ENCODE data around the gene ESRRA. TPM values are rescaled to one million over a fixed set of nuclear protein-coding genes. Genes with fewer than 3 reads are reported as not detected.

ESRRA gene
- total and polyA plus RNA-seq, 12 donors: 115 to 225 (median 135) TPM

- no peak overlapping the region for H3K27ac ChIP-seq
- intact Hi-C loops (cut with DNase I): no loop called here
- TF ChIP-seq CTCF (IDR thresholded peaks at IDR 0.05): no peak
- no peak for DNase-seq
- peaks cover 5 to 40% (median 8%) of the 10 kb centered on the region in 9 donors for H3K4me1 ChIP-seq
- no peak for ATAC-seq
- 70% methylated on average over 8 of the region's 8 CpGs for WGBS, 2 donors
- H3K27me3 ChIP-seq: peaks cover 0 to 2% (median 0%) of the 10 kb centered on the region in 7 donors
- H3K36me3 ChIP-seq: no peaks in the 10 kb centered on the region
- no peaks in the 10 kb centered on the region for H3K9me3 ChIP-seq
- no peak overlapping the region for H3K4me3 ChIP-seq
Observed at GRCh38 chr11:64337538-64338249, 32.4 kb downstream of the ESRRA start.

DNA sequence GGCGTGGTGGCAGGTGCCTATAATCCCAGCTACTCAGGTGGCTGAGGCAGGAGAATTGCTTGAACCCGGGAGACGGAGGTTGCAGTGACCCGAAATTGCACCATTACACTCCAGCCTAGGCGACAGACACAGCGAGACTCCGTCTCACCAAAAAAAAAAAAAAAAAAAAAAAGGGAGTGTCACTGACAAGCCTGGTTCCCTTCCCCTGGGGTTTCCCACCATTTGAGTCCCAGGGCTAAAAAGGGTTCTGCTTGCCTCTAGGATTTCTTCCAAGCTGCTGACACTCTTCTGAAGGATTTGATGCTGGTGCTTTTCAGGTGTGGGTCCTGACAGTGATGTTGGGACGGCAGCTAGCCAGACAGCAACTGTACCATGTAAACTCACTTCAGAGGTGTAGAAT, 33.4 kb downstream of the ESRRA start:
- intact Hi-C loops (cut with DNase I): no loop called here
- Histone ChIP-seq H3K4me1 (peaks cover 5 to 42% (median 12%) of the 10 kb centered on the region in 9 donors), H3K27ac (peak overlapping the region in 1 of 10 donors; percentile 85), H3K4me3 (no peak overlapping the region), H3K36me3 (peaks cover 0 to 6% (median 0%) of the 10 kb centered on the region in 9 donors), H3K9me3 (no peaks in the 10 kb centered on the region), H3K27me3 (peaks cover 0 to 2% (median 0%) of the 10 kb centered on the region in 7 donors)
- ATAC-seq: no peak
- TF ChIP-seq CTCF (IDR thresholded peaks at IDR 0.05): no peak
- no peak for DNase-seq
- WGBS, 2 donors: 88 to 94% methylated on average over 8 of the region's 8 CpGs

GRCh38 chr11:64339286-64339685, 34.0 kb downstream of the ESRRA start:
- ATAC-seq: no peak
- peaks cover 0 to 12% (median 0%) of the 10 kb centered on the region in 9 donors for H3K36me3 ChIP-seq
- intact Hi-C loops (cut with DNase I): no loop called here
- H3K4me1 ChIP-seq: peaks cover 5 to 42% (median 12%) of the 10 kb centered on the region in 9 donors
- peak overlapping the region in 1 of 10 donors; percentile 56 for H3K4me3 ChIP-seq
- peaks cover 0 to 2% (median 0%) of the 10 kb centered on the region in 7 donors for H3K27me3 ChIP-seq
- no peak for TF ChIP-seq CTCF (IDR thresholded peaks at IDR 0.05)
- H3K27ac ChIP-seq: peak overlapping the region in 2 of 10 donors; percentile 44 to 85
- no peak for DNase-seq
- no peaks in the 10 kb centered on the region for H3K9me3 ChIP-seq
- 67 to 77% methylated on average over 4 of the region's 4 CpGs for WGBS, 2 donors

DNA sequence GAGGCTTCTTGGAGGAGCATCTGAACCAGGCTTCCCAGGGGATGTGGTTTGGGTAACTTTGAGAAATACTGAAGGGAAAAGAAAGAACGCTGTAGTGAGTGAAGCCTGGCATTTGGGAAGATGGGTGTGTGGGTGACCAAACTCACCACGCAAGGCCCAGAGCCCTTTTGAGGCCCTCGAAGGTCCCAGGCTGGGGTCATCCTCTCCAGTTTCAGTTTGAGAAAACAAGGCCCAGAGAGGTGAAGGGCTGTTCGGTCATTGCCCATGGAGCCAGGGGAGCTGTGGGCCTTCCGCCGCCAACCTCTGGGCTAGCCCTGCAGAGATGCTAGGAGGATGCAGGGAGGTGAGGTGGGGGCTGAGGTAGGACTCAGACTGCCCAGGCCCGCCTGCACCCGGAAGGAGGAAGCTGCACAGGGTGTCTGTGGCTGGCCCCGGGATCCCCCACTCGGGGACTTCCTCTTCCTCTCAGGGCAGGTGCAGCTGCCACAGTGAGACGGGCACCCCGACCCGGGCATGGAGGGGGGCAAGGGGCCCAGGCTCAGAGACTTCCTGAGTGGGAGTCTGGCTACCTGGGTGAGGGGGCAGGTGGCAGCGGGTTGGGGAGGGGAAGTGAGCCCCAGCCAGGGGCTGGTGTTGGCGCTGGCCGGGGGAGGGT, 34.6 kb downstream of the ESRRA start, which contains the start of gene CCDC88B:
CCDC88B (plus strand) TSS at position 451 of the 655 bp plus-strand sequence; CDS start at position 514, 63 bp downstream.
- peak; percentile 47 to 65 for DNase-seq
- Histone ChIP-seq H3K9me3 (no peaks in the 10 kb centered on the region), H3K36me3 (peaks cover 0 to 18% (median 0%) of the 10 kb centered on the region in 9 donors), H3K27ac (peak within 1 kb of the TSS in 2 of 10 donors; percentile 44 to 85), H3K27me3 (peaks cover 0 to 2% (median 0%) of the 10 kb centered on the region in 7 donors), H3K4me1 (peaks cover 5 to 39% (median 12%) of the 10 kb centered on the region in 9 donors), H3K4me3 (peak within 1 kb of the TSS in 5 of 10 donors; percentile 10 to 56 (median 19))
- 74 to 75% methylated on average over 16 of the region's 16 CpGs for WGBS, 2 donors
- intact Hi-C loops (cut with DNase I): no loop called here
- peak in 5 of 8 donors; percentile 15 to 53 (median 28) for ATAC-seq
- TF ChIP-seq CTCF (IDR thresholded peaks at IDR 0.05): no peak

Measured in heart right ventricle (tissue), 16 donors.